Measurements from ENCODE around the gene POU4F1.

DNA sequence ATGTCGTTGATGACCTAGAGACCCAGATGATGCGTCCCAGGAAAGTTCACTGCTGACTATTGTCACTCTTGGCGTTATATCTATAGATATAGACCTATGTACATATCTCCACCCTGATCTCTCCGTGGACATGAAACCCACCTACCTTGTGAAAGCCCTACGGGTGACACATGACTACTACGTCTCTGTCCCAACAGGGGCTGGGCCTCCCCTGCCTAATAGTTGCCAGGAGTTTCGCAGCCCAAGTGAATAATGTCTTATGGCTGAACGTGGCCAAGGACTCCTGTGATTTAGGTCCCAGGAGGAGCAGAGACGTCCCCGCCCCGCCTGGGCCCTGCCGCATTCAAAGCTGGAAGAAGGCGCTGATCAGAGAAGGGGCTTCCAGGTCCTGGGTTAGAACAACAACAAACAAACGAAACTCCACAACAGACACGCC is 4.9 kb upstream of the POU4F1 start:
- TF ChIP-seq, protein P1, sequence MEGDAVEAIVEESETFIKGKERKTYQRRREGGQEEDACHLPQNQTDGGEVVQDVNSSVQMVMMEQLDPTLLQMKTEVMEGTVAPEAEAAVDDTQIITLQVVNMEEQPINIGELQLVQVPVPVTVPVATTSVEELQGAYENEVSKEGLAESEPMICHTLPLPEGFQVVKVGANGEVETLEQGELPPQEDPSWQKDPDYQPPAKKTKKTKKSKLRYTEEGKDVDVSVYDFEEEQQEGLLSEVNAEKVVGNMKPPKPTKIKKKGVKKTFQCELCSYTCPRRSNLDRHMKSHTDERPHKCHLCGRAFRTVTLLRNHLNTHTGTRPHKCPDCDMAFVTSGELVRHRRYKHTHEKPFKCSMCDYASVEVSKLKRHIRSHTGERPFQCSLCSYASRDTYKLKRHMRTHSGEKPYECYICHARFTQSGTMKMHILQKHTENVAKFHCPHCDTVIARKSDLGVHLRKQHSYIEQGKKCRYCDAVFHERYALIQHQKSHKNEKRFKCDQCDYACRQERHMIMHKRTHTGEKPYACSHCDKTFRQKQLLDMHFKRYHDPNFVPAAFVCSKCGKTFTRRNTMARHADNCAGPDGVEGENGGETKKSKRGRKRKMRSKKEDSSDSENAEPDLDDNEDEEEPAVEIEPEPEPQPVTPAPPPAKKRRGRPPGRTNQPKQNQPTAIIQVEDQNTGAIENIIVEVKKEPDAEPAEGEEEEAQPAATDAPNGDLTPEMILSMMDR (IDR thresholded peaks at IDR 0.05), result no peak
- TF ChIP-seq ZFX (IDR thresholded peaks at IDR 0.05; ENCODE audit: borderline replicate concordance), result no peak

All from 22Rv1 (cell line).